ENCODE results near the gene TMPRSS12.

TMPRSS12 gene

GRCh38 chr12:50933459-50934124 is 90.9 kb downstream of the TMPRSS12 start:
- peaks cover 11% of the 10 kb centered on the region; the same call in 1 of the 2 replicates for H3K9me3 ChIP-seq (ENCODE audit: insufficient read depth, low read depth, low read length)
- H3K4me3 ChIP-seq (ENCODE audit: low read length, poor library complexity, severe bottlenecking) = peak overlapping the region; percentile 23
- no peaks in the 10 kb centered on the region for H3K9me2 ChIP-seq (replicated peaks; ENCODE audit: low read depth, low read length)
- H3F3A ChIP-seq (ENCODE audit: low read depth) = no peaks in the 10 kb centered on the region
- peaks cover 50% of the 10 kb centered on the region for H3K4me1 ChIP-seq (ENCODE audit: insufficient read depth, low read length, poor library complexity, severe bottlenecking)
- no peak for TF ChIP-seq EZH2phosphoT487 (IDR thresholded peaks at IDR 0.05; ENCODE audit: borderline replicate concordance)
- TF ChIP-seq CTCF (conservative IDR thresholded peaks at IDR 0.05; ENCODE audit: low read length) = no peak
- peak overlapping the region; percentile 55 for H3K9ac ChIP-seq (ENCODE audit: low read depth, low read length, poor library complexity, severe bottlenecking)
- peak overlapping the region; percentile 54 for H3K4me2 ChIP-seq (ENCODE audit: low read depth, low read length, poor library complexity, severe bottlenecking)
- peaks cover 5% of the 10 kb centered on the region for H4K20me1 ChIP-seq (ENCODE audit: insufficient read depth, low read length, poor library complexity, severe bottlenecking)
- H3K36me3 ChIP-seq (ENCODE audit: insufficient read depth, low read length) = no peaks in the 10 kb centered on the region
- no peaks in the 10 kb centered on the region for H3K27me3 ChIP-seq (ENCODE audit: insufficient read depth, low read length, poor library complexity, severe bottlenecking)
- H3K79me2 ChIP-seq (ENCODE audit: insufficient read depth, low read length) = peaks cover 32% of the 10 kb centered on the region
- no peak overlapping the region for H2AFZ ChIP-seq (ENCODE audit: low read length)

GRCh38 chr12:50934371-50934851 is 91.7 kb downstream of the TMPRSS12 start:
- peak overlapping the region; percentile 54 for H3K4me2 ChIP-seq (ENCODE audit: low read depth, low read length, poor library complexity, severe bottlenecking)
- H3K9me3 ChIP-seq (ENCODE audit: insufficient read depth, low read depth, low read length) = peaks cover 11% of the 10 kb centered on the region; the same call in 1 of the 2 replicates
- TF ChIP-seq EZH2phosphoT487 (IDR thresholded peaks at IDR 0.05; ENCODE audit: borderline replicate concordance) (no peak), CTCF (conservative IDR thresholded peaks at IDR 0.05; ENCODE audit: low read length) (no peak)
- H3F3A ChIP-seq (ENCODE audit: low read depth) = no peaks in the 10 kb centered on the region
- no peak overlapping the region for H2AFZ ChIP-seq (ENCODE audit: low read length)
- H3K4me3 ChIP-seq (ENCODE audit: low read length, poor library complexity, severe bottlenecking) = peak overlapping the region; percentile 23
- peaks cover 24% of the 10 kb centered on the region for H3K79me2 ChIP-seq (ENCODE audit: insufficient read depth, low read length)
- H3K27me3 ChIP-seq (ENCODE audit: insufficient read depth, low read length, poor library complexity, severe bottlenecking) = no peaks in the 10 kb centered on the region
- H3K36me3 ChIP-seq (ENCODE audit: insufficient read depth, low read length) = no peaks in the 10 kb centered on the region
- no peaks in the 10 kb centered on the region for H3K9me2 ChIP-seq (replicated peaks; ENCODE audit: low read depth, low read length)
- H3K4me1 ChIP-seq (ENCODE audit: insufficient read depth, low read length, poor library complexity, severe bottlenecking) = peaks cover 42% of the 10 kb centered on the region
- H4K20me1 ChIP-seq (ENCODE audit: insufficient read depth, low read length, poor library complexity, severe bottlenecking) = no peaks in the 10 kb centered on the region
- peak overlapping the region; percentile 55 for H3K9ac ChIP-seq (ENCODE audit: low read depth, low read length, poor library complexity, severe bottlenecking)

- peaks cover 16% of the 10 kb centered on the region for H3K79me2 ChIP-seq (ENCODE audit: insufficient read depth, low read length)
- no peaks in the 10 kb centered on the region for H3F3A ChIP-seq (ENCODE audit: low read depth)
- H3K9ac ChIP-seq (ENCODE audit: low read depth, low read length, poor library complexity, severe bottlenecking) = peak overlapping the region; percentile 55
- no peak overlapping the region for H3K4me3 ChIP-seq (ENCODE audit: low read length, poor library complexity, severe bottlenecking)
- H4K20me1 ChIP-seq (ENCODE audit: insufficient read depth, low read length, poor library complexity, severe bottlenecking) = no peaks in the 10 kb centered on the region
- H3K27me3 ChIP-seq (ENCODE audit: insufficient read depth, low read length, poor library complexity, severe bottlenecking) = no peaks in the 10 kb centered on the region
- H3K36me3 ChIP-seq (ENCODE audit: insufficient read depth, low read length) = no peaks in the 10 kb centered on the region
- H3K9me3 ChIP-seq (ENCODE audit: insufficient read depth, low read depth, low read length) = peaks cover 11% of the 10 kb centered on the region; the same call in 1 of the 2 replicates
- H3K4me1 ChIP-seq (ENCODE audit: insufficient read depth, low read length, poor library complexity, severe bottlenecking) = peaks cover 36% of the 10 kb centered on the region
- peak overlapping the region; percentile 54 for H3K4me2 ChIP-seq (ENCODE audit: low read depth, low read length, poor library complexity, severe bottlenecking)
- no peaks in the 10 kb centered on the region for H3K9me2 ChIP-seq (replicated peaks; ENCODE audit: low read depth, low read length)
- no peak overlapping the region for H2AFZ ChIP-seq (ENCODE audit: low read length)
- TF ChIP-seq EZH2phosphoT487 (IDR thresholded peaks at IDR 0.05; ENCODE audit: borderline replicate concordance) = no peak
- no peak for TF ChIP-seq CTCF (conservative IDR thresholded peaks at IDR 0.05; ENCODE audit: low read length)
Observed at GRCh38 chr12:50934981-50935807, 92.5 kb downstream of the TMPRSS12 start.
